22Rv1 (cell line): ENCODE measurements around the gene HNRNPA2B1.
"Not testable (repeated sequence)": the region's sequence is repeated elsewhere in the genome, so short reads cannot be mapped to it uniquely, and the experiment has no call there.

ENCODE experiments used
- ZFX ChIP-seq: fragments of 450-650 bp; IDR thresholded peaks from 2 replicates; pipeline ENCODE4 v1.6.1; 2017; ENCODE audit warnings: antibody characterized with exemption, borderline replicate concordance
- TF ChIP-seq, protein P1 (sequence below): fragments of 450-650 bp; IDR thresholded peaks from 2 replicates; pipeline ENCODE4 v1.5.1; 2017; ENCODE audit warnings: mild to moderate bottlenecking

- TF ChIP-seq, protein P1, sequence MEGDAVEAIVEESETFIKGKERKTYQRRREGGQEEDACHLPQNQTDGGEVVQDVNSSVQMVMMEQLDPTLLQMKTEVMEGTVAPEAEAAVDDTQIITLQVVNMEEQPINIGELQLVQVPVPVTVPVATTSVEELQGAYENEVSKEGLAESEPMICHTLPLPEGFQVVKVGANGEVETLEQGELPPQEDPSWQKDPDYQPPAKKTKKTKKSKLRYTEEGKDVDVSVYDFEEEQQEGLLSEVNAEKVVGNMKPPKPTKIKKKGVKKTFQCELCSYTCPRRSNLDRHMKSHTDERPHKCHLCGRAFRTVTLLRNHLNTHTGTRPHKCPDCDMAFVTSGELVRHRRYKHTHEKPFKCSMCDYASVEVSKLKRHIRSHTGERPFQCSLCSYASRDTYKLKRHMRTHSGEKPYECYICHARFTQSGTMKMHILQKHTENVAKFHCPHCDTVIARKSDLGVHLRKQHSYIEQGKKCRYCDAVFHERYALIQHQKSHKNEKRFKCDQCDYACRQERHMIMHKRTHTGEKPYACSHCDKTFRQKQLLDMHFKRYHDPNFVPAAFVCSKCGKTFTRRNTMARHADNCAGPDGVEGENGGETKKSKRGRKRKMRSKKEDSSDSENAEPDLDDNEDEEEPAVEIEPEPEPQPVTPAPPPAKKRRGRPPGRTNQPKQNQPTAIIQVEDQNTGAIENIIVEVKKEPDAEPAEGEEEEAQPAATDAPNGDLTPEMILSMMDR, result not testable (repeated sequence)
- not testable (repeated sequence) for TF ChIP-seq ZFX
These were observed 23.9 kb downstream of the HNRNPA2B1 start for GRCh38 chr7:26176696-26177095.
